Stimulated activated CD4-positive, alpha-beta T cell treated with anti-CD3 and anti-CD28 coated beads, Interleukin-12 subunit alpha, Interleukin-12 subunit beta, amount 100 ng/mL, for 4 hours (primary cell): ENCODE data around the gene CCL19.

Experiments
- DNase-seq: peaks from one replicate; pipeline ENCODE4 v3.0.0-alpha.2; 2020

CCL19 gene

DNA sequence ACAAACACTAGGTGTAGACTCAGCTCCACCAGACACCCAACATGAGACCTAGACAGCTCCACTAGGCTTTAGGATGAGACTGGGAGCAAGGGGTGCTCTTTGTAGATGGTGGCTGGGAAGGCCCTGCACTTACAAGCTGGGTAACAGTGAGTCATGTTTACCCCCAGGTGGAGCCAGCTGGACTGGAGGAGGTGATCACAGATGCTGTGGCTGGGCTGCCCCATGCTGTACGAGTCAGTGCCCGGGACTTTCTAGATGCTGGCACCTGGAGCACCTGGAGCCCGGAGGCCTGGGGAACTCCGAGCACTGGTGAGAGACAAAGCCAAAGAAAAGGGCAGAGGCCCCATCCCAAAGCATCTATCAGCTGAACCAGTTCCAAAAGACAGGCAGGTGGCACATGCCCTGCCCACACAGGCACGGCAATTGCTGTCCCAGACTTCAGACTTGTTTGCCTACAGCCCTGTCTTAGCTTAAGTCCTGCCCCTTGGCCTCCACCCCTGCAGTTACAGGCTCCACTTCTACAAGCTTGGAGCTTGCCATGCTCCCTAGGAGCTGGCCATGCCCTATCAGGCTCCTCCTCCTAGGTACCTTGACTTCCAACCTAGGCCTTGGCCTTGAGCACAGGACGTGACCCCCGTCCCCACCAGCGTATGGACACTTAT lies 31.4 kb downstream of the CCL19 start:
- no peak for DNase-seq

DNA sequence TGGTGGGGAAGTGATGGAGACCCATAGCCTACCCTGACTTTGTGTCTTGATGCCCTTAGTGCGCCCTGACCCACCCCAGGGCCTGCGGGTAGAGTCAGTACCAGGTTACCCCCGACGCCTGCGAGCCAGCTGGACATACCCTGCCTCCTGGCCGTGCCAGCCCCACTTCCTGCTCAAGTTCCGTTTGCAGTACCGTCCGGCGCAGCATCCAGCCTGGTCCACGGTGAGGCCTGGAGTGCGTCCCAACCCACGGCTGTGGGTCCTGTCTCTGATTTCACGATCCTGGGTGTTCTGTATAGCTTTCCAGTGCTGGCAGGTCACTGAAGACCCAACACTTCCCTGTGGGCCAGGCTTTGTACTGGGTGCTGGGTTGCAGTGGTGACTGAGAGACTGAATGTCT lies 32.6 kb downstream of the CCL19 start:
- DNase-seq, result no peak

DNA sequence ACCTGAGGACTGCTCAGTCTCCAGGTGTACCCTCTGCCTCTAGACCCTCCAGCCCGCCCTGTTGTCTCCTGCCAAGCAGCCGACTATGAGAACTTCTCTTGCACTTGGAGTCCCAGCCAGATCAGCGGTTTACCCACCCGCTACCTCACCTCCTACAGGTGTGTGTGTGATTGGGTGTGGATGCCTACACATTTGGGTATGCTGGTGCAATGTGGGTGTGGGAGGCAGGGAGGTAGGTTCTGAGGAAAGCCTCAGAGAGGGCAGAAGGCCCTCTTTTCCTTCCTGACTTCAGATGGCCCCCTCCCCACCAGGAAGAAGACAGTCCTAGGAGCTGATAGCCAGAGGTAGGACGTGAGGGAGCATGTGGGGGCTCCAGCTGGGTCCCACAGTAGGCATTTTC lies 34.1 kb downstream of the CCL19 start:
- no peak for DNase-seq

DNA sequence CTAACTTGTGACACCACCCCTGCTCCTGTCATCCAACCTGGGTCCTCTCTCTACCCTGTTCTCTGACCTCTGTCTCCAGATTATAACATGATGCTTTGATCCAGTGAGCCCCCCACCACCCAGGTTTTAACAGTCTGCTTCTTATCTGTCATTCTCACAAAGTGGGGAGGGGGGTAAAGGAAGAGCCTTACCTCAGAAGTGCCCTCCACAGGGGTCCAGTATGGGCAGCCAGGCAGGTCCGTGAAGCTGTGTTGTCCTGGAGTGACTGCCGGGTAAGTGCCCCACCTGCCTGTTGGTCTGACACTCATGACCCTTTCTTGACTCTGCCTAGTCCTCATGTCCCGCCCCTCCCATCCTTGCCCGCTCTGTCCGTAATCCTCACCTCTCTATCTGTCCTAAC lies 35.7 kb downstream of the CCL19 start:
- no peak for DNase-seq

DNA sequence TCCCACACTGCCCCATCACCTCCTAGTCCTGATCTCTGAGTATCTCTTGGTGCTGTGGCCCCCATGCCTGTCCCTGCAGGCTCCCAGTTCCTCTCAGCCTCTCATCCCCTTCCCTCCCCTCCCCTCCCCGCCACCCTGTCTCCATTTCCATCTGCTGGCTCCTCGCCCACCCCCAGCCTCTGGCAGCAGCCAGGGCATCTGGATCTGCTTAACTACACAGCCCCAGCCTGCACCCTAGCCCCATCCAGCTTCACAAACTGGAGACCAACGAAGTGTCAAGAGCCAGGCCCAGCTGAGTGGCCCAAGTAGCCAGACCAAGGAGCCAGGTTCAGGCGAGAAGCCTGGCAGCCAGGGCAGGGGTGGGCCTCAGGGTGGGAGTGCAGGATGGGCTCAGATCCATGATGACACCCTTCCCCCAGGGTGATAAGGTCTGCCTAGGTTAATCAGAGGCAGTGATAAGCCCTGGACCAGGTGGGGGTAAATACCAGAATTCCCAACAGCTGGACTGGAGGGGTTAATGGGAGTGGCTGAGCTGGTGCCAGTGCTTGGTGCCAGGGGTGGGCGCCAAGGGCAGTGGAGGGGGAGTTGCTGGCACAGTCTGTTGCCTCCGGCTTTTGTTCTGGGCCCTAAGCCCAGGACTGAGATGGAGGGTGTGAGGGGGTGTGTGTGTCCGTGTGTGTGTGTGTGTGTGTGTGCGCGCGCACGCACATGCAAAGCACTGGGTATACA lies 36.6 kb downstream of the CCL19 start:
- DNase-seq, result no peak

DNA sequence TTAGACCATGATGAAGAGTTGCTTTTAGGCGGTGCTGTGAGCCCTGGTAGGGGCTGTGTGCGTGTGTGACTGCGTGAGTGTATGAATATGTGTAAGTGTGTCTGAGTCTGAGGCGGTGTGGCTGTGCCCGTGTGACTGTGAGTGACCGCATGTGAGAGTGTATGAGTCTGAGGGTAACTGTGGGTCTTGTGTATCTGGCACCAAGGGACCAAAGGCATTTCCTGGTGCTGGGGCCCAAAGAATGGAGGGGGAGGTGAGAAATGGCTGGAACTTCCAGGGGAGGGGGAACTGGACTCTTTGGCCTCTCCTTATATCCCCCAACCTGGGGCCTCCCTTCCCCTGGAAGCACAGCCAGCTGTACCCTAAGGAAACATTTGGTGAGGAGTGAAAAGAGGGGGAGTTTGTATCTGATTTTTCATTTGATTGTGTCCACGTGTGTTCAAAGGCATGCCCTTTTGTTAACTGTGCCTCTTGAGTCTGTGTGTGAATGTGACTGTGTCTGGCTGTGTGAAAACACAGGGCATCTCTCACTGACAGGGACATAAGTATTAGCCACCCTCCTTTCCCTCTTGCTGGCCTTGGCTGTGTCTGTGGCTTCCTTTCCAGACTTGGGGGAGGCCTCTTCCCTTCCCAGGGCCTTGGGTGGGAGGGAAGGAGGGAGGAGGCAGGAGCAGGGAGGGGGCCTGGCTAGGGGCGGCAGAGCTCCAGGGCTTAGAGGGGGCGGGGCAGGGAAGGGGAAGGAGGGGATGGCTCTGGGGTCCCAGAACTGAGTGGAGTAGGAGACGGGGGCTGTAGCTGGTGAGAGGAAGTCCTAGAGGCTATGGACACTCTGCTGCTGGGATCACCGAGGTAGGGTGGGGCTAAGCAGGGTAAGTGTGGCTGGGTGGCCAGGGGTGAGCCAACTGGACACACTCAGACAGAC lies 37.7 kb downstream of the CCL19 start:
- no peak for DNase-seq

DNA sequence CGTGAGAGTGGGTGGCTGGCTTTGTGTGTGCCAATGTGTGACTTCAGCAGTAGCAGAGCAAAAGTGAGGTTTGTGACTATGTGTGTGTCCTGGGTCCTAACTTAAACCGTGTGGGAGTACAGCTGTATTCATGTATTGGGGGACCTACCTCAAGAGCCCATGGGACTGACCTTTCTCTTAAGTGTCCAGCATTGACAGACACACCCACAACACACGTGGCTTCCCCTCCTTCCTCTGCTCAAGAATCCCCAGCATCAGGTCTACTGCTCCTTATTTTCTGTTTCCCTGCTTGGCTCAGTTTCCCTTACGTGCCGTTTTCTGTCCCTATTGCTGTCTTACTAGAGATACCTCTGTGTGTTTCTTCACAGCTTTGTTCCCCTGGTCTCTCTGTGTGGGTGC lies 38.5 kb downstream of the CCL19 start:
- DNase-seq, result no peak

DNA sequence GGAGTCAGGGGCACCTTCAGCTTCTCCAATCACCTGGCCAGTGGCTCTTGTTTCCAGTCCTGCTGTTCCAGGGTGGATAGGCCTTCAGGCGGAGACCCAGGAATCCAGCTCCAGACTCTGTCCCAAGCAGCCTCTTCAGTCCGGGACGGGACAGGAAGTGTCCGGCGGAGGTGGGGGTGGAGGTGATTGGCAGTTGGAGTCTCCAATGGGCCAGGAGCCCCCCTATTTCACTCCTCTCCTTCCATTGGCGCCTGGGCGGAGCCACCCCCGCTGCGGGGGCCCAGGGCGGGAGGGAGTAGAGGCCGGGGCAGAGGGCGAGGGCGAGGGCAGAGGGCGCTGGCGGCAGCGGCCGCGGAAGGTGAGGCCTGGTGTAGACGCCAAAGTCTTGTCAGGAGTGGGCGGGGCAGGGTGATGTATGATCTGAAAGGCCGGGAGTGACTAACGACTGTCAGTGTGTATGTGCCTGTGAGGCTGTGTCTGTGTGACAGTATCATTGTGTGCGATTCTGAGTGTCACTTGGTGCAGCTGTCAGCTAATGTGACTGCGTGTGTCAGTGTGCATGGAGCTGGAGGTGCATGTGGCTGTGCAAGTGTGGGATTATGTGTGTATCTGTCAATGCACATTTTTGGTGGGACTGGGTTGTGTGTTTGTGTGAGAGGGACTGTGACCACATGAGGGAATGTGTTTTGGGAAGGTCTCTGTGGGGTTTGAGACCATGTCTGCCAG lies 39.0 kb downstream of the CCL19 start, which contains the start of gene IL11RA:
Gene IL11RA, plus strand, starts transcription at position 310 of the 726 bp plus-strand sequence. CDS start 3,033 bp downstream, outside the sequence.
- DNase-seq, result peak; percentile 51

DNA sequence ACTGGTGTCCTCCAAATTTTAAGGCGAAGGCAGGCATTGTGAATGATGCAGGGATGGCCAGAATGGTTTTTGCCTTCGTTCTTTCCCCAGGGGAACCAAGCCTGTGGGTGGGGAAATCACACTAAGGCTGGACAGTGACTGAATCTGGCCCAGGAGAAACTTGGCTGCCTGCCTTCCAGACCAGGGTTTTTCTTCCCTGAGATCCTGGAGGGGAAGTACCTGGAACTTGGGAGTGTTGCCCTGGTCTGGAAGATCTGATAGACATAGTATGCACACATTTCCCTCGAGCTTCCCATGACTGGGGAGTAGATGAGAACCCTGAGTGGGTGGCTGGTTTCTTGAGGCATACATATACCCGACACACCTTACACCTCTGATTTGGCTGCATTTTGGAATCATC lies 39.8 kb downstream of the CCL19 start:
- no peak for DNase-seq

DNA sequence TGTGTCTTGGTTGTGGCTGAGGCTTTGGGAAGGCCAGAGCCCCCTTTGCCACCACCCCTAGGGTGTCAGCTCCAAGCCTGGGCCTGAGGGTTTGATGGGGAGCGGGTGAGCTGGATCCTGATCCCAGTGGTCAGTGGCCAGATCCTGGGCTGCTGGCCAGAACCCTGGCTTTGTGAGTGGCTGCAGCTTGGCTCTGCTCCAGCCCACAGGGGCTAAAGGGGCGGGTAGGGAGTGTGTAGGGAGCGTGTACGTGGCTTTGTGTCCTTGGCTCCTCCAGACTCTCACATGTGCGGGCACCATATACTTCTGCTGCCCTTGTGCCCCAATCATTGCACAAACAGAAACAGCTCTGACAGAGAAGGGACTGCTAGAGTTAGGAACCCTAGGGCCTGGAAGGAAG lies 40.3 kb downstream of the CCL19 start:
- DNase-seq, result no peak

DNA sequence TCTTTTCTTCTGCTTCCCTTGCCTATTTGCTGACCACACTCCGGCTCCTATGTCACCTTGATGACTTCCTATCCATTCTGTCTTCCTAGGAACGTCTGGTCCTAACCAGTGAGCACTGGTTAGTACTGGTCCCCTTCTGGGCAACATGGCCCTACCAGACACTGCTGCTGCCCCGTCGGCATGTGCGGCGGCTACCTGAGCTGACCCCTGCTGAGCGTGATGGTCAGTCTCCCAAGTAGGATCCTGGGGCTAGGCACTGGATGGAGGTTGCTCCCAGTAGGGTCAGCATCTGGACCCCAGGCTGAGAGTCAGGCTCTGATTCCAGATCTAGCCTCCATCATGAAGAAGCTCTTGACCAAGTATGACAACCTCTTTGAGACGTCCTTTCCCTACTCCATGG lies 42.4 kb downstream of the CCL19 start:
- DNase-seq, result no peak

DNA sequence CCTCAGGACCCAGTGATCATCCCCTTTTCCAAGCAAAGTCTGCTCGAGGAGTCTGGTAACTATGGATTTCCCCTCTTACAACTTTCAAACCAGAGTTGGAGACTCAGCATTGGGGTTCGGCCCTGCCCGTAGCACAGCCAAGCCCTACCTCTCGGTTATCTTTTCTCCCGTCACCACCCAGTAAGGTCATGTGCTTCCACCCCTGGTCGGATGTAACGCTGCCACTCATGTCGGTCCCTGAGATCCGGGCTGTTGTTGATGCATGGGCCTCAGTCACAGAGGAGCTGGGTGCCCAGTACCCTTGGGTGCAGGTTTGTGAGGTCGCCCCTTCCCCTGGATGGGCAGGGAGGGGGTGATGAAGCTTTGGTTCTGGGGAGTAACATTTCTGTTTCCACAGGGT lies 43.4 kb downstream of the CCL19 start:
- no peak for DNase-seq

DNA sequence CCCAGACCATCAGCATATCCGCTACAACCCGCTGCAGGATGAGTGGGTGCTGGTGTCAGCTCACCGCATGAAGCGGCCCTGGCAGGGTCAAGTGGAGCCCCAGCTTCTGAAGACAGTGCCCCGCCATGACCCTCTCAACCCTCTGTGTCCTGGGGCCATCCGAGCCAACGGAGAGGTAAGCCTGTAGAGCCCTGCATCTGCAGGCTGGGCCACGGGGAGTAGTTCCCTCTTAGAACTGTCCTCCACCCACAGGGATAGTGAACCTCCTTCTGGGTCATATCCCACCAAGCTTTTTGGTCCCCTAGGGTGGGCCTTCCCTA lies 44.0 kb downstream of the CCL19 start:
- DNase-seq, result no peak

DNA sequence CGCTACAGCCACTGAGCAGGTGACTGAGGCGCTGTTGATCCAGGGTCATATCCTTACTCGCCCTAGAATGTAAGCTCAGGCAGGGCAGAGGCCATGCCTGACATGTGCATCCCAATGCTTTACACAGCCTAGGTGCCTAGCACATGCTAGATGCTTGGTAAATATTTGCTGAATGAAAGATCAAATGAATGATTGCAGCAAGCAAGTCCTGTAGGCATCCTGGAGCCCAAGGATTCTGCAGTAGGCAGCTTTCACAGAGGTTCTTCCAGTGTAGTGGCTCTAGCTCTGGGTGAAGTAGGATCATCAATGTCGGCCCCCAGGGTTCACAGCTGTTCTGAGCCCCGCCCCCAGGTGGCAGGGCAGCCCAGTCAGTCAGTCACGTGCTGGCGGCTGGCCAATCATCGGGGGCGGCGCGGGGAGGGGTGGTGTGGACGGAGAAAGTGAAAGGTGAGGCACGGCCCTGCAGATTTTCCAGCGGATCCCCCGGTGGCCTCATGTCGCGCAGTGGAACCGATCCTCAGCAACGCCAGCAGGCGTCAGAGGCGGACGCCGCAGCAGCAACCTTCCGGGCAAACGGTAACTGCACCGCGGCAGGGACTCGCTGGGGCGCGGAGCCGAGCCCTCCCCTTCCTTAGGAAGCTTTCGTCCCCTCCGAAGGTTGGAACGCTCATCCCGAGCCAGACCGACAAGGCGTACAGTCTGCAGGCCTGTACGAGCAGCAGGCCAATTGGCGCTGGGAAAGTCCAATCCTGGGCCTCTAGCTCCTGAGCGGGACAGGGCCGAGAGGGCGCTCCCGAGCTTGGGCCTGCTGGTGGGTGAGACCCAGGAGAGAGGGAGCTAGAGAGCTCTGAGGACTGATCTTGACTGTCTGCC lies 44.6 kb downstream of the CCL19 start, which contains the start of gene GALT:
Gene GALT, plus strand, starts transcription at position 465 of the 873 bp plus-strand sequence. Its CDS starts 30 bp downstream, at position 495.
- DNase-seq, result peak; percentile 98

DNA sequence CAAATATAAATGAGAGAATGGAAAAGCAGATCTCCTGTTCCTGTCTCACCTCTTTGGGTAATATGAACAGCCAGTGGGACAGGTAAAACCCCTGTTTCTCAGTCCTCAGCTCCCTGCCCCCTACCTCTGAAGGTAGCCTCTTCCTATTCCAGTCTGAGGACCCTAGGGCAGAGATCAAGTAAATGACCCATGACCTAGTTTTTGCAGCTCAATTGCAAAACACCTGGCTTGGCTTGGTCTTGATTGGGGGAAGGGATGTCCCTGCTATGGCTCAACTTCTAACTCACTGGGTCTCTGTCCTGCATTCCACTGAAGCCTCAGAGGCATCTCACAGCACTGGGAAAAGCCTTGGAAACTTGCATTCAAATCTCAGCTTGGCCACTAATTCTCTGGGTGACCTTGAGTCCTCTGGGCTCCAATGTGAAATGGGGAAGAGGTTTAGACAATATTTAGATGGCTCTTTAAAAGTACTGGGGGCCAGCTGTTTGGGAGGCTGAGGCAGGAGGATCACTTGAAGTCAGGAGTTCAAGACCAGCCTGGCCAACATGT lies 46.2 kb downstream of the CCL19 start:
- no peak for DNase-seq

DNA sequence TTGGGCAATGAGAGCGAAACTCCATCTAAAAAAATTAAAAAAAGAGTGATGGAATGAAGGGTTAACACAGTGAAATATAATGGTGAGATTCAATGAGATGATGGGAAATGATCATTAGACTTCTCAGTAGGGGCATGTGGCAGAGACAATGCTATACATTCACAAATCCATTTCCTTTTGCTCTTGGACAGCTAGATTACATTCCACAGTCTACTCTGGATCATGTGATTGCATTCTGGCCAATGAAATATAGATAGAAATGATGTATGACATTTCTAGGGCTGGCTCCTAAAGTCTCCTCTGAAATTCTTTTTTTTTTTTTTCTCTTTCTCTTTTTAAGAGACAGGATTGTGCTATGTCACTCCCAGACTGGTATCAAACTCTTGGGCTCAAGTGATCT lies 48.4 kb downstream of the CCL19 start:
- no peak for DNase-seq
